KOPT-K1 (cell line): ENCODE results near the gene TSPAN17.

ENCODE experiments used
- H3K27ac ChIP-seq: fragments of 200-600 bp; sonication (generic); 2 replicates; pipeline ENCODE4 v1.5.1; 2016; ENCODE audit warnings: antibody characterized with exemption, mild to moderate bottlenecking, low read depth, low read length; ENCODE audit not compliant: poor library complexity, severe bottlenecking
- H3K36me3 ChIP-seq: fragments of 200-600 bp; sonication (generic); 2 replicates; pipeline ENCODE4 v1.5.1; 2017; ENCODE audit warnings: antibody characterized with exemption, mild to moderate bottlenecking, low read length, moderate library complexity; ENCODE audit not compliant: insufficient read depth
- H3K9me3 ChIP-seq: fragments of 200-600 bp; sonication (generic); 2 replicates; pipeline ENCODE4 v1.5.1; 2017; ENCODE audit warnings: antibody characterized with exemption, low read length, mild to moderate bottlenecking; ENCODE audit not compliant: insufficient read depth, poor library complexity, severe bottlenecking

The TSPAN17 gene

GRCh38 chr5:176616511-176616910 lies 30.8 kb upstream of the TSPAN17 start:
- Histone ChIP-seq H3K36me3 (no peaks in the 10 kb centered on the region), H3K27ac (no peak overlapping the region), H3K9me3 (no peaks in the 10 kb centered on the region)

GRCh38 chr5:176618783-176619182 lies 28.5 kb upstream of the TSPAN17 start:
- Histone ChIP-seq H3K9me3 (no peaks in the 10 kb centered on the region), H3K36me3 (no peaks in the 10 kb centered on the region), H3K27ac (no peak overlapping the region)

GRCh38 chr5:176619203-176619568 lies 28.1 kb upstream of the TSPAN17 start:
- Histone ChIP-seq H3K36me3 (no peaks in the 10 kb centered on the region), H3K27ac (no peak overlapping the region), H3K9me3 (no peaks in the 10 kb centered on the region)

GRCh38 chr5:176619569-176620332 lies 27.5 kb upstream of the TSPAN17 start:
- H3K27ac ChIP-seq, result no peak overlapping the region
- H3K36me3 ChIP-seq, result no peaks in the 10 kb centered on the region

GRCh38 chr5:176620333-176620981 lies 26.8 kb upstream of the TSPAN17 start:
- no peaks in the 10 kb centered on the region for H3K9me3 ChIP-seq
- no peaks in the 10 kb centered on the region for H3K36me3 ChIP-seq
- H3K27ac ChIP-seq, result no peak overlapping the region

More at GRCh38 chr5:176619569-176620332, 27.5 kb upstream of the TSPAN17 start:
- H3K9me3 ChIP-seq, result no peaks in the 10 kb centered on the region

- Histone ChIP-seq H3K9me3 (no peaks in the 10 kb centered on the region), H3K36me3 (no peaks in the 10 kb centered on the region), H3K27ac (no peak overlapping the region)
Measured at GRCh38 chr5:176621661-176622079, 25.6 kb upstream of the TSPAN17 start.

- Histone ChIP-seq H3K36me3 (no peaks in the 10 kb centered on the region), H3K9me3 (no peaks in the 10 kb centered on the region), H3K27ac (no peak overlapping the region)
Measured at GRCh38 chr5:176624142-176624541, 23.1 kb upstream of the TSPAN17 start.

- Histone ChIP-seq H3K9me3 (no peaks in the 10 kb centered on the region), H3K27ac (no peak overlapping the region), H3K36me3 (no peaks in the 10 kb centered on the region)
Measured at GRCh38 chr5:176624938-176625337, 22.3 kb upstream of the TSPAN17 start.

GRCh38 chr5:176625512-176625911 lies 21.8 kb upstream of the TSPAN17 start:
- Histone ChIP-seq H3K36me3 (no peaks in the 10 kb centered on the region), H3K9me3 (no peaks in the 10 kb centered on the region), H3K27ac (no peak overlapping the region)

GRCh38 chr5:176625966-176626875 lies 21.1 kb upstream of the TSPAN17 start:
- Histone ChIP-seq H3K9me3 (no peaks in the 10 kb centered on the region), H3K27ac (no peak overlapping the region), H3K36me3 (no peaks in the 10 kb centered on the region)

GRCh38 chr5:176626876-176627236 lies 20.4 kb upstream of the TSPAN17 start:
- no peak overlapping the region for H3K27ac ChIP-seq
- H3K36me3 ChIP-seq, result no peaks in the 10 kb centered on the region
- no peaks in the 10 kb centered on the region for H3K9me3 ChIP-seq

GRCh38 chr5:176627582-176627981 lies 19.7 kb upstream of the TSPAN17 start:
- no peak overlapping the region for H3K27ac ChIP-seq
- H3K9me3 ChIP-seq, result no peaks in the 10 kb centered on the region
- H3K36me3 ChIP-seq, result no peaks in the 10 kb centered on the region

- H3K9me3 ChIP-seq, result no peaks in the 10 kb centered on the region
- no peaks in the 10 kb centered on the region for H3K36me3 ChIP-seq
- H3K27ac ChIP-seq, result no peak overlapping the region
Measured at GRCh38 chr5:176628406-176629228, 18.7 kb upstream of the TSPAN17 start.

- Histone ChIP-seq H3K9me3 (no peaks in the 10 kb centered on the region), H3K27ac (no peak overlapping the region), H3K36me3 (no peaks in the 10 kb centered on the region)
Measured at GRCh38 chr5:176629317-176629852, 17.9 kb upstream of the TSPAN17 start.
